ENCODE results near the gene TRIM65. TPM values are rescaled to one million over a fixed set of nuclear protein-coding genes. Genes with fewer than 3 reads are reported as not detected.

TRIM65 gene
- total RNA-seq, 1 donor from 2014 or later = 14.7 TPM

Other genes starting within 250 kb of the TRIM65 start
- 11.1 and 21.3 TPM in 2 replicates for gene RECQL5, start 229.8 kb downstream of the TRIM65 start, total RNA-seq
- 55.6 and 104 TPM in 2 replicates for gene SAP30BP, start 229.6 kb downstream of the TRIM65 start, total RNA-seq
- gene ITGB4, start 175.5 kb downstream of the TRIM65 start, total RNA-seq = 76.9 and 82.5 TPM in 2 replicates
- 16.6 and 51.2 TPM in 2 replicates for gene GALK1, start 131.8 kb downstream of the TRIM65 start, total RNA-seq
- gene UNK, start 112.1 kb downstream of the TRIM65 start, total RNA-seq = 6.6 and 17.2 TPM in 2 replicates
- gene UNC13D, start 52.5 kb downstream of the TRIM65 start, total RNA-seq = 0.70 and 0.87 TPM in 2 replicates
- 21.2 and 37.5 TPM in 2 replicates for gene WBP2, start 41.6 kb downstream of the TRIM65 start, total RNA-seq
- gene TRIM47, start 18.4 kb downstream of the TRIM65 start, total RNA-seq = 36.9 and 39.9 TPM in 2 replicates
- gene MRPL38, start 7.9 kb upstream of the TRIM65 start, total RNA-seq = 32.1 and 33.9 TPM in 2 replicates
- gene FBF1, start 44.1 kb upstream of the TRIM65 start, total RNA-seq = 3.6 and 10.9 TPM in 2 replicates
- 96.4 and 104 TPM in 2 replicates for gene ACOX1, start 82.2 kb upstream of the TRIM65 start, total RNA-seq
- gene TEN1, start 82.3 kb upstream of the TRIM65 start, total RNA-seq = 15.5 and 17.2 TPM in 2 replicates
- gene CDK3, start 103.9 kb upstream of the TRIM65 start, total RNA-seq = 0.87 and 3.0 TPM in 2 replicates
- 14.1 and 14.4 TPM in 2 replicates for gene EVPL, start 130.4 kb upstream of the TRIM65 start, total RNA-seq
- gene SRP68, start 175.6 kb upstream of the TRIM65 start, total RNA-seq = 21.9 and 85.4 TPM in 2 replicates
- 0.10 TPM in 1 of 2 replicates, not detected in the other for gene GALR2, start 177.8 kb upstream of the TRIM65 start, total RNA-seq
- not detected in 2 replicates for gene ZACN, start 182.2 kb upstream of the TRIM65 start, total RNA-seq
- gene EXOC7, start 206.8 kb upstream of the TRIM65 start, total RNA-seq = 74.1 and 116 TPM in 2 replicates
- gene FOXJ1, start 244.3 kb upstream of the TRIM65 start, total RNA-seq = 0.17 and 1.1 TPM in 2 replicates

All from renal cortical epithelial cell (primary cell).